GM21360 (cell line): Measurements from ENCODE around the gene ASPSCR1.

Source experiments
- ATAC-seq: cut with Tn5 transposase; IDR thresholded peaks from one replicate; pipeline ENCODE4 v1.9.1; 2021; ENCODE audit warnings: mild to moderate bottlenecking, moderate library complexity; ENCODE audit not compliant: unreplicated experiment

Gene ASPSCR1

DNA sequence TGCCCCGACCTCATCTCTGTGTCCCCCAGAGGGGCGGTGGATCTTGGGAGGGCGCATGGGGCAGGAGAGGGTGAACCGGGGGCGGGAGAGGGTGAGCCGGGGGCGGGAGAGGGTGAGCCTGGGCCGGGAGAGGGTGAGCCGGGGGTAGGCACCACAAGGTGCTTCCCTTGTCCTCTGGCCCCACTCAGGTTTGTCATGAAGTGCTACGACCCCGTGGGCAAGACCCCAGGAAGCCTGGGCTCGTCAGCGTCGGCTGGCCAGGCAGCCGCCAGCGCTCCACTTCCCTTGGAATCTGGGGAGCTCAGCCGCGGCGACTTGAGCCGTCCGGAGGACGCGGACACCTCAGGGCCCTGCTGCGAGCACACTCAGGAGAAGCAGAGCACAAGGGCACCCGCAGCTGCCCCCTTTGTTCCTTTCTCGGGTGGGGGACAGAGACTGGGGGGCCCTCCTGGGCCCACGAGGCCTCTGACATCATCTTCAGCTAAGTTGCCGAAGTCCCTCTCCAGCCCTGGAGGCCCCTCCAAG is 18.9 kb downstream of the ASPSCR1 start:
- no peak for ATAC-seq

DNA sequence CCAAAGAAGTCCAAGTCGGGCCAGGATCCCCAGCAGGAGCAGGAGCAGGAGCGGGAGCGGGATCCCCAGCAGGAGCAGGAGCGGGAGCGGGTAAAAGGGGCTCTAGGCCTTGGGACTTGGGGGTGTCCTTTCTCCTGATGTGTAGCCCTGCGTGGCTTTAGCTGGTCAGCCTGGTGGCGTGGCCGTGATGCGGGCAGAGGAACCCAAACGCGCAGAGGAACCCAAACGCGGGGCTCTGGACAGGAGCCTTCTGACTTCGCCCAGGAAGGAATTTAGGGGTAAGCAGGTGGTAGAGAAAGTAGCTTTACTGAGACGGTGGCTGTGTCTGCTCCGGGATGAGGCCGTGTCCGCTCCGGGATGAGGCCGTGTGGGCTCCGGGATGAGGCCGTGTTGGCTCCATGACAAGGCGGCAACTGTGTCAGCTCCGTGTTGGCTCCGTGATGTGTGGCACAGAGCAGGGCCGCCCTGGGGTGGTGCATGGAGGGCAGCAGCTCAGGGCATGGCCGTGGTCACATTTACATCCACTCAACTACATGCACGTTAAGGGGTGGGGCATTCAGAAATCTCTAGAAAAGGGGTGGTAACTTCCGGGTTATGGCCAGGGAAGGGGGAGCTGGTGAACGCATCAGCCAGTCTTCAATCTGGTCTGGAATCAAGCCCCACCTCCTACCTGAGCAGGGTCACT is 19.5 kb downstream of the ASPSCR1 start:
- ATAC-seq = no peak

- no peak for ATAC-seq
Observed at GRCh38 chr17:81998212-81998611, 20.8 kb downstream of the ASPSCR1 start.

DNA sequence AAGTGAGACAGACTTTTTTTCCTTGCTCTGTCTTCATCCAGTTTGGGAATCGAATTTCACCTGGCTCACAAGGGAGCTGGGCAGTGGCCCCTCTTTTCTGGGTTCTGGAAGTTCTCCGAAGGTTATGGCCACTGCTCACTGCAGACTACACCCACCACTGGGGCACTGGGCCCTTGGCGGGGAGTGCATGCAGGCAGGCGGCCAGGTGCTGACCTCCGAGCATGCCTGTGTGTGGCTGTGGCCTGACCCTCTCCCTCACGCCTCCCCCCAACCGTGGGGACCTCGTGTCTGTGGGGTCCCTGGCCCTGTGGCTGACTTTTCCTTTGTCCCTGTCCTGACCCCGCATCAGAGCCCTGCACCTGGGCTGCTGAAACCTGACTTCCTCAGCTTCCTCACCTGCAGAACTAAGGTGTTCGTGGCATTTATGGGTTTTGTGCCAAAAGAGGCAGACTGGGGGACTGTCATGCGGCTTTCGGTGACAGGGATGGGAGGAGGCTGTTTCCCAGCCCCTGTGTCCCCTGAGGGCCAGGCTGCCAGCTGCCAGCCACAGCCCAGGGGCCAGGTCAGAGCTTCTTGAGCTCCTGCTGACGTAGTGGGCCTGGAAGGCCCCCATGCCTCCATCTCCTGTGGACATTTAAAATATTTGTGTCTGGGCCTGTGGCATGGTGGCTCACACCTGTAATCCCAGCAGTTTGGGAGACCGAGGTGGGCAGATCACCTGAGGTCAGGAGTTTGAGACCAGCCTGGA is 21.4 kb downstream of the ASPSCR1 start:
- no peak for ATAC-seq

- no peak for ATAC-seq
Observed at GRCh38 chr17:81999587-81999975, 22.2 kb downstream of the ASPSCR1 start.

DNA sequence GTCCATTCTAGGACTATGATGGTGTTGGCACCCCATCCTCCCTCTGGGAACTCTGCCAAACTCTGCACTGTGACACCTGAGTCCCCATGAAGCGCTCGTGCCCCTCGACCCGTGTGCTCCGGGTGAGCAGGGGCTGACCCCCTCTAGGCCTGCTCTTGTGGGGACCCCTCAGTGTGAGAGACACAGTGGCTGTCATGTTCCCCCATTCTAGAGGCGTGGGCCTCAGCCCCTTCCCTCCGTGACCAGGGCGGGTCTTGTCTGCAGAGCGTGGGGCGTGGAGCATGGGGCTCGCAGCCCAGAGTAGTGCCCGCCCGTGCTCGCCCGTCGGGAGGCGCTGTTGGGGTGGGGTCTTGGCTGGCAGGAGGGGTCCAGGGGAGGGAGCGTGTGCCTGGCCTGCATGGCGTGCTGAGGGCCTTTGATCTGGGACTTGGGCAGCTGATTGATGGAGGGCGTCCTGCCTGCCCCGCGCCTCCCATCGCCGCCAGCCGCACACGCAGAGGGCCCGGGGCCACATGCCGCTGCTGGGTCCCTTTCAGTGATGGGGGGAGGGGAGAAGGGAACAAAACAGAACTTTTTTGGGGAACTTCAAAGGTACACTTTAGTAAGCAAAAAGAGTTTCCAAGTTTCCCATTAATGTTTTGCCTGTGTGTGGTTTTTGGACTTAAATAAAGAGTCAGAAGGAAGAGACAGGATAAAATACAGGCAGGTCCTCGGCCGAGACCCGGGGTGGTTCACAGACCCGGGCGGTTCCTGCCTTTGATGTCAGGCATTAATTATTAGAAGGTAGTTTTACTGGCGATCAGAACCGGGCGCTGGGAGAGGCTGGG is 22.8 kb downstream of the ASPSCR1 start:
- ATAC-seq = no peak

DNA sequence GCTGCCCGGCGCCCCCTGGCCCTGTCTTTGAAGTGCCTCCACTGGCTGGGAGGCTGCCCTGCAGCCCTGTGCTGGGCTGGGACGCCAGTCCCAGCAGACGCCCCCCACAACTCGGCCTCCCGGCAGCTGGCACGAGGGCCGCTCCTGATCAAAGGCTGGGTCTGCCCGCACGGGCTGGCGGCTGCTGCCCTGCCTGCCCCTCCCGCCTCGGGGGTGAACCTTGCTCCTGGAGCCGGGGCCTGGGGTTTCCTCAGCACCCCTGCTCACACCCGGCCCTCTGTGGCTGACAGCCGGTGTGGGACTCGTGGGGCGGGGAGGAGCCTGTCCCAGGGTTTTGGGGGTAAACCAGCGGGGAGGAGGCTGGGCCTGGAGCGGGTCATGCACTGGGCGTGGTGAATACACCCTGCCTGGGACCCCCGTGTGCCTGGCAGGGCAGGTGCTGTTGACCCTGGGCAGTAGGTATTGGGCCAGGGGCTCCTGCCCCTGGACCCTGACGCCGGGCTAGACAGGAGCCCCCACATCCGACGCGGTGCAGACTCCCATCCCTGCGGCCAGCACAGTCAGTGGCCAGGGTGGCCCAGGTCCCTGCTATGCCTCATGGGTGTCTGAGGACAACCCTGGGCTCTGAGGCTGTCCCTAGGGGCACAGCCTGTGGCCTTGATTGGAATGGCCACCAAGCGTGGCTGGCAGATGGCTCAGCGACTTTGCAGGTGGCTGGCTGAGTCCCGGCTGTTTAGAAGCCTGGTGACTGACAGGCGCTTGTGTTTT is 23.6 kb downstream of the ASPSCR1 start:
- no peak for ATAC-seq

- ATAC-seq = no peak
Observed at GRCh38 chr17:82001571-82002056, 24.2 kb downstream of the ASPSCR1 start.

DNA sequence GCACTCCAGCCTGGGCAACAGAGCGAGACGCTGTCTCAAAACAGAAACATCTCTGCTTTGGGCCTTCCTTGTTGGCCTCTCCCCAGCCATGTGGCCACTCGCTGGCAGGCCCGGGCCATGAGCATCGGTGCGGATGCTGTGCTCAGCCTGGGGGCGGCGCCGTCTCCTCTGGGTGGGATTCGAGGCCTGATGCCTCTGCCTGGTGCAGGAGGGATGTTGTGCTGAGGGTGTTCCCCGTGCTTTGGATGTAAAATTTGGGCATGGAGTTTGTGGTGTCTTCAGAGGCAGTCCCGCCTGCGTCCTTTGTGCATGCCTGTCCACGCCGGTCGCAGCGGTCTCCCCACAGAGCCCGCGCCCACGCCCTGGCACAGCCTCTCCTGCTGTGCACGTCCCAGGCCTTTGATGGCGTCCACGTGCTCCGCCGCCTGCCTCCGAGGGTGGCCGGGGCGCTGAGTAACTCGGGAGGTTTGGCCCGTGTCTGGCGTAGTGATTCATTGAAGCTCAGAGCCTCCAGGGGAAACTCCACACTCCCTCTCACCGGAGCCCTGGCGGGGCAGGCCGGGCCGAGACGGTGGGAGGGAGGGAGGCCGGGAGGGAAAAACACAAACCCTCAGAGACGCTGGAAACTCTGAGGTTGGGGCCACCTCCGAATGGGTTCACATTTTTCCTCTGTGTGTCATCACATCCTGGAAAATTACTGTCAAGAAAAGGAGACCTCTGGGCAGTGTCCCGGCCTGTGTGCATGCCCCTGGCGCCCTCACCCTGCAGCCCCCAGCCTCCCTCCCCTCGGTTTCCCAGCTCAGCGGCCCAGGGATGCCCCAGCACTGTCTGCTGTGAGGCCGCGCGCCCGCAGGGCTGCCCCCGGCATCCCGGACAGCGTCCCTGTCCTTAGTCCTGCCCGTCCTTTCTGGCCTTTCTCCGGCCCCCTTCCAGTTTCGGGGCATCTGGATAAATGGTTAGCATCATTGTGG is 26.3 kb downstream of the ASPSCR1 start:
- ATAC-seq = no peak

- no peak for ATAC-seq
Observed at GRCh38 chr17:82004517-82005455, 27.4 kb downstream of the ASPSCR1 start.

GRCh38 chr17:82005701-82006348 is 28.4 kb downstream of the ASPSCR1 start:
- no peak for ATAC-seq

DNA sequence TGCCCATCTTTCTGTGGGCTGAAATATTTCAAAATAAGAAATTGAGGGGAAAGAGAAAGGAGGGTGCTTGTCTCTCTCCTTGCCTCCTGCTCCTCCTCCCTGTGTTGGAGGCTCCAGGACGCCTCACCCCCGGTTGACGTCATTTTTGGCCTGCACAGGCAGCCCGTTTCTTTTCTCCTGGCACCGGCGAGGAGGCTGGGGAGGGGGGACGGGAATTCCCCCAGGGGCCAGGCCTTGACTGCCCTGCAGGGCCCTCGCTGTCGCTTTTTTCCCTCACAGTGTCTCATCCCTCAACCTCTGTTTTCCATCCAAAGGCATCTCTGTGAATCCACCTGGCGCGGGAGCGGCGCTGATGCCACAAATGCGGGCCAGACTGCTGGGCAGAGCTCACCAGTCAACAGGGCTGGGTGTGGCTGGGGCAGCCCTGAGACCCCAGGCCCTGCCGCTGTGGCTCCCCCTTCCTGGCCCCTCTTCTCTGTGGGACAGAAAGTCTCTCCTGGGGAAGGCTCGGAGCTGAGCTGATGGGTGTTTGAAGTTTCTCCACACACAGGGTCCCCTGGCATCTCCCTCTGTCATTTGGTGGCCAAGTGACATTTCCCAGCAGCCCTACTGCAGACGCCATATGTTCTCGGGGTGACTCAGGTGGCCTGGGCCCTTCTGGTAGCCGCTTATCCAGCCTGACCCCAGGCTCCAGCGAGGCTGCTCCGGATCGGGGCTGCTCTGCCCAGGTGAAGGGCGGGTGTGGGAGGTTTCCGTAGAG is 29.2 kb downstream of the ASPSCR1 start:
- no peak for ATAC-seq

DNA sequence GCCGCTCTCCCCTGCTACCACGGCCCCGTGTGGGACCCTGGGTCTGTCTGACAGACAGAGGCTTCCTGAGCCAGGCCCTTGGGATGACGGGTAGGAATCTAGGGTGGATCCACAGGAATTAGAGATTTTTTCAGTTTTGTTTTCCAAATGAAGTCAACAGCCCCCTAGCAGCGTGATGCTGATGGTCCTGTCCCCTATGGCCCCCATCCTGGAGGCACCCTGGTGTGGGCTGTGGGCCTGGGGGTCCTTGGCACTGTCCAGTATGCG is 29.7 kb downstream of the ASPSCR1 start:
- no peak for ATAC-seq

DNA sequence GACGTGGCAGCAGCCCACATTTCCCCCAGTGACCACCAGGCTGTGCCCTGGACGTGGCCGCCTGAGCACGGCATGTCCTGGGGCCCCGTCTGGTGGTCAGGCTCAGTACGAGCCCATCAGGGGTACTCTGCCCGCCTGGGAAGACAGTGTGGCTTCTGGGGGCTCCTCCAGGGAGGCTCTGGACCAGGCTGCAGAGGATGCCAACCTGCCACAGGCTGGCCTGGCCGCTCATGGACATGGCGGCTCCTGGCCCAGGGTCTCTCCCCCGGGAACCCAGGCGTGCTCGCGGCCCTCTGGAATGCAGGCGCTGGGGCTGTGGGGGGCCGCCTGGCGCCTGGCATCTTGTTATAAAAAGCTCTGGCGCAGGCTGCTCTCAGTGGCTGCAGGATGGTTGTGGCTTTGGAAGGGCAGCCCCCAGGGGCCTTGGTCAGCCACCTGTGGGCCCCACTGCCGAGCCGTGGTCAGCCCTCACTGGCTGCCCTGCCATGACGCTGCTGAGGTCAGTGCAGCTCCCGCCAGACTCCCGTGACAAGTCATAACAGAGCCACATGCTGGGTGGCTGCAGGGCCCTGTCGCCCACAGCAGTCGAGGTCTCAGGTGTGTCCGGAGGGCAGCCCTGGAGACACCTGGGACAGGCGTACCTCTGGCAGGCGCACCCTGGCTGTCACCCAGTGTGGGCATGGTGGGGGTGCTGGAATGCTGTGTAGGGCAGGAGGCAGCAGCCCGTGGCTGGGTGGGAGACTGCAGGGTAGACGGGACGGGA is 30.2 kb downstream of the ASPSCR1 start:
- no peak for ATAC-seq

DNA sequence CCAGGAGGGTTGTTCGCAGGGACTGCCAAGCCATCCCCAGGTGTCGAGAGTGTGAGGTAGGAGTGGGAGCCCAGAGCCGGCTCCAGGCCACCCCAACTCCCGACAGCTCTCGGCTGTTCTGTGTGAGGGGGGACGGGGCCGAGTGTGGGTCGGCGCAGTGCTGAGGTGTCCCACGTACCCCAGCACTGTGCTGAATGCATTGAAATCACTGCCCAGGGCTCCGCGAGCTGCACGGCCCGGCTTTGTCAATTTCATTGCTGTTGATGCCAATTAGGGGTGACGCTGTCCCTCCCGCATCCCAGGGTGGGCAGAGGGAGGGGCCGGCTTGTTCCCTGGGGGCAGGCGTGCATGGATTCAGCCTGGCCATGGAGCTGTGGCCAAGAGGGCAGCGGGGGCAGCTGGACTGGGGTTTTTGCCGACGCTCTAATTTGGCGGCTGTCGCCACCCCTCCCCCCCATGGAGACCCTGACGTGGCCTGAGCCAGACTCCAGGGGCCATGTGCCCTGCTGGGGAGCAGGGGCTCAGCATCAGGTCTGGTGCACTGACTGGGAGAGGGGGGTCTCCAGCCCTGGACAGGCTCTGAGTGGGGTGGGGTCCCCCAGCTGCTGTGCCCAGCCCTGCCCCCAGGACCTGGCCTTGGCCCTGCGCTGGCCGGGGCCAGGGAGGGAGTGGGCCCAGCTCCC is 31.0 kb downstream of the ASPSCR1 start:
- no peak for ATAC-seq

DNA sequence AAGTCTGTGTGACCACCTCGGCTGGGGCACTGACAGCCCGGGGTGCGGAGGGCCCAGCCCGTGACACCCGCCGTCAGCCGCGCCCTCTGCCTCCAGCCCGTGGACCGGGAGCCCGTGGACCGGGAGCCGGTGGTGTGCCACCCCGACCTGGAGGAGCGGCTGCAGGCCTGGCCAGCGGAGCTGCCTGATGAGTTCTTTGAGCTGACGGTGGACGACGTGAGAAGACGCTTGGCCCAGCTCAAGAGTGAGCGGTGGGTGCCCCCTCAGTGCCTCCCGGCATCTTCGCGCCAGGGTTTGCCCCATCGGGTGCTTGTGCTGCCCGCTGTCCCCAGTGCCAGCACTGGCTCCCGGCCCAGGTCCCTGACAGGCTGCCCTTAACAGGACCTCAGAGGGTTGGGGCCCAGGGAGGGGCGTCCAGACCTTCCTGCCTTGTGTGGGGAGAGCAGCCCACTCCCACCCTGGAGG is 31.5 kb downstream of the ASPSCR1 start:
- ATAC-seq = no peak
